ENCODE results near the gene TPCN2. TPM values are rescaled to one million over a fixed set of nuclear protein-coding genes. Genes with fewer than 3 reads are reported as not detected.

Gene TPCN2
- total and polyA plus RNA-seq, 2 of the 4 experiments (the other 2 are of a cell fraction) = 3.4 to 8.0 TPM

DNA sequence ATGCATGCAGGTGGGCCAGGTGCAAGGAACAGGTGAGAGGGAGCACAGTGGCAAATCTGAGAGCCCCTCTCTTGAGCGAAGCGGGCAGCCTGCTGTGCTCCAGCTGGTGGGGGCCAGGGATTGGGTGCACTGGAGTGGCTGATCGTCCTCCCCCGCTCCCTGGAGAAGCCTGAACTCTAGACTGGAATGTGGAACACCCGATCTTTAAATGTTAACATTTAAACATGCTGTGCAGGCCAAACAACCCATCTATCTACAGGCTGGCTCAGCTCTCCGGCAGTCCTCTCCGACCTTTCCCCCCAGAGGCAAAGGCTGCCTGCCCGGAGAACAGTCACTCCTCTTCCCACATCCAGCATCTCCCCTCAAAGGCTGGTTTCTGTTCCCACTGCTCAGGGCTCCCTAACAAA is 40.8 kb upstream of the TPCN2 start:
- peaks cover 8% of the 10 kb centered on the region for H4K20me1 ChIP-seq (ENCODE audit: insufficient read depth, low read length)
- H3K27ac ChIP-seq (ENCODE audit: insufficient read depth, low read length) = peak overlapping the region; percentile 90
- no peaks in the 10 kb centered on the region for H3K9me3 ChIP-seq (ENCODE audit: control insufficient read depth, insufficient read depth, low read length)
- in situ Hi-C loops (cut with MboI; ENCODE audit: low sequenced_read_pairs) (loop anchor here (5.0 kb wide), 1 partner anchor 74 kb away; no protein-coding TSS in a partner anchor), intact Hi-C loops (cut with micrococcal nuclease) (no loop called here), dilution Hi-C loops (cut with HindIII; ENCODE audit: low sequenced_read_pairs, unreplicated experiment) (no loop called here)
- H3K4me1 ChIP-seq (ENCODE audit: control insufficient read depth, insufficient read depth, low read length) = peaks cover 38% of the 10 kb centered on the region
- H3K14ac ChIP-seq (replicated peaks; ENCODE audit: low read depth, low read length) = peak overlapping the region; percentile 77
- peak overlapping the region; percentile 75 for H3K18ac ChIP-seq (ENCODE audit: low read depth, low read length)
- WGBS, 2 experiments (ENCODE audit: extremely low coverage in 2 of 2, insufficient read length in 1 of 2) = 6% methylated on average over 3 of the region's 8 CpGs; no CpG with 5 or more reads in 1 of the 2 experiments
- peak overlapping the region; percentile 59 for H3K4me2 ChIP-seq (ENCODE audit: low read depth, low read length)
- peak overlapping the region; percentile 86; the same call in 2 of the 3 replicates for H2BK15ac ChIP-seq (ENCODE audit: low read depth, low read length)
- H2AK9ac ChIP-seq (replicated peaks; ENCODE audit: low read depth, low read length, poor library complexity) = peak overlapping the region; percentile 98
- peaks cover 20% of the 10 kb centered on the region for H3K9me1 ChIP-seq (ENCODE audit: insufficient read depth, low read length)
- peak overlapping the region; percentile 86 for H2BK120ac ChIP-seq (ENCODE audit: low read depth, low read length)
- no peak overlapping the region for H3K4me3 ChIP-seq (ENCODE audit: insufficient read depth, low read depth, low read length)
- peak overlapping the region; percentile 77 to 88 for H4K8ac ChIP-seq (ENCODE audit: low read depth in 2 of 2, low read length in 2 of 2)
- TF ChIP-seq RCOR1 (IDR thresholded peaks at IDR 0.05; ENCODE audit: insufficient replicate concordance, low read length) (no peak), MAZ (IDR thresholded peaks at IDR 0.05; ENCODE audit: borderline replicate concordance, low read depth, low read length) (peak; percentile 69; the same call in 1 of the 2 replicates), RAD21 (IDR thresholded peaks at IDR 0.05; ENCODE audit: low read length) (0 out of 2 replicates have a peak, but pooled peaks have one; percentile 2)
- TF ChIP-seq, protein P1, sequence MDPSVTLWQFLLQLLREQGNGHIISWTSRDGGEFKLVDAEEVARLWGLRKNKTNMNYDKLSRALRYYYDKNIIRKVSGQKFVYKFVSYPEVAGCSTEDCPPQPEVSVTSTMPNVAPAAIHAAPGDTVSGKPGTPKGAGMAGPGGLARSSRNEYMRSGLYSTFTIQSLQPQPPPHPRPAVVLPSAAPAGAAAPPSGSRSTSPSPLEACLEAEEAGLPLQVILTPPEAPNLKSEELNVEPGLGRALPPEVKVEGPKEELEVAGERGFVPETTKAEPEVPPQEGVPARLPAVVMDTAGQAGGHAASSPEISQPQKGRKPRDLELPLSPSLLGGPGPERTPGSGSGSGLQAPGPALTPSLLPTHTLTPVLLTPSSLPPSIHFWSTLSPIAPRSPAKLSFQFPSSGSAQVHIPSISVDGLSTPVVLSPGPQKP (IDR thresholded peaks at IDR 0.05; ENCODE audit: borderline replicate concordance, low read depth, low read length) = no peak
- peak overlapping the region; percentile 80 for H3K23ac ChIP-seq (ENCODE audit: low read depth, low read length)
- DNase-seq (peak; percentile 71), ATAC-seq (ENCODE audit: low read depth) (peak; percentile 24)
- CTCF ChIA-PET = interaction anchor here (0.6 to 0.7 kb wide), 2 partner anchors 61 to 865 kb away, joined by 3 read pairs; no protein-coding TSS in a partner anchor
- peak overlapping the region; percentile 88 for H2AK5ac ChIP-seq (ENCODE audit: low read depth, low read length)
- peak overlapping the region; percentile 68 for H2BK20ac ChIP-seq (ENCODE audit: low read depth, low read length)
- BruUV-seq (replicated peaks) = no TSS peak
- no peaks in the 10 kb centered on the region for H3K27me3 ChIP-seq (ENCODE audit: control insufficient read depth, insufficient read depth, low read length)
- peak overlapping the region; percentile 43 for H3K9ac ChIP-seq (ENCODE audit: low read depth, low read length)
- peaks cover 42% of the 10 kb centered on the region for H3K36me3 ChIP-seq (ENCODE audit: control insufficient read depth, insufficient read depth, low read length)
- H3K79me1 ChIP-seq (ENCODE audit: low read depth in 1 of 2, low read length in 2 of 2) = peaks cover 26 to 76% of the 10 kb centered on the region in 2 experiments
- H4K5ac ChIP-seq (ENCODE audit: low read depth, low read length) = peak overlapping the region; percentile 79
- H2BK5ac ChIP-seq (ENCODE audit: low read depth, low read length, poor library complexity, severe bottlenecking) = peak overlapping the region; percentile 94
- H4K91ac ChIP-seq (ENCODE audit: insufficient read depth, low read depth, low read length) = peak overlapping the region; percentile 98
- peak overlapping the region; percentile 59 for H2AFZ ChIP-seq (replicated peaks; ENCODE audit: low read length, poor library complexity)
- H3K56ac ChIP-seq (ENCODE audit: extremely low read depth, insufficient read depth, low read length) = peak overlapping the region; percentile 85
- POLR2A ChIA-PET (ENCODE audit: unreplicated experiment) = interaction anchor here (0.9 to 1.7 kb wide), 2 partner anchors 36 to 41 kb away, joined by 3 to 11 read pairs; partner anchors contain the start of gene TPCN2
- peak overlapping the region; percentile 94 for H3K4ac ChIP-seq (ENCODE audit: low read depth, low read length)

Data from IMR-90 (cell line).